Right forelimb (tissue), 1 donor: ENCODE data around the gene SPSB4.

Experiments
- DNase-seq: peaks from one replicate; pipeline ENCODE4 v3.0.0-alpha.2; 2018

The SPSB4 gene

GRCh38 chr3:141122455-141123030, 71.4 kb downstream of the SPSB4 start:
- DNase-seq = no peak

- no peak for DNase-seq
Observed at GRCh38 chr3:141123677-141124410, 72.7 kb downstream of the SPSB4 start.

DNA sequence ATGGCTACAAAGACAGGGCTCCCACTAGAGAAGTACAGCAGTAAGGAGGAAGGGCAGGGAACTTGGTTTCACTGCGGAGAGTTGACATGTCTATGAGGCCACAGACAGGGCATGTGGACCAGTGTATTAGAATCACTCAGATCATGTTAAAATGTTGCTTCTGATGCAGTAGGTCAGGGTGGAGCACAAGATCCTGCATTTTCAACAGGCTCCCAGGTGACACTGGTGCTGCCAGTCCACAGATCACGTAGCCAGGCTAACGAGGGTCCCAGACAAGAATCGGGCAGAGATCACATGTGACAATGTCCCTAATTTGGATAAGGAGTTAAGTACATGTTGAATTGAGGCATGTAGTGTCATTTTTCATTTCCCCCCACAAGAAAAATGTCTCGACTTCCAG, 73.6 kb downstream of the SPSB4 start:
- DNase-seq = no peak

GRCh38 chr3:141125351-141125750, 74.2 kb downstream of the SPSB4 start:
- no peak for DNase-seq

GRCh38 chr3:141126661-141127343, 75.7 kb downstream of the SPSB4 start:
- no peak for DNase-seq

DNA sequence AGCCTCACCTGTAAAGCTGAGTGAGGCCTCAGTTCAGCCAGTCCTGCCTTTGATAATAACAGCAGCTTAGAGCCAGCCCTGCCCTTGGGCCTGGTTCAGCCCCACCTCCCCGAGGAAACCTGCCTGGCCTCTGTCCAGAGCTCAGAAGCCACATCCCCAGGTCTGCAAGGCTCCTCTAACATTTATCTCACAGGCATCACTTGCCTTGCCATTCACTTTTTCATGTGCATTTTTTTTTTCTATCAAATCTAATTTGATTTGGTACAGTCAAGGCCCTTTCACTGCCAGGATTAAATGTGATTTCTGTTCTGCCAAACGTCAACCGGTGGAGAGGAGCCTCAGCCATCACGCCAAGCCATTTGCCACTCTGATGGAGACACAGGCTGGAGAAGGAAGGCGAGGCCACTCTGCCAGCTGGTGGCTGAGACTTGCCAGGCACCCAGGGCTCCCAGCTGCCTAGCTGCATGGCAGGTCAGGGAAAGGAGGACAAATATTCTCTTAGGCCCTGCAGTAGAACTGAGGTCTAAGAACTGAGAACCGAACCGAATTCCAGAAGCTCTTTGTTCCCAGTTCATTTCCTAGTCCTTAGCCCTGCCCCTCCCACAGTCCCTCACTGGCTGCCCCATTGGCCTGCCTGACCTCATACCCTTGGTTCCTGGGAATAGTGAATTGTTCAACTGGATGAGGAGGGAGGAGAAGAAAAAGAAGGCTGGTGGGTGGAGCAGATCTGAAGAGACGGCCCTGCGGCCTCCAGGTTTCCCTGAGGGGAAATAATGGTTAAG, 76.4 kb downstream of the SPSB4 start:
- no peak for DNase-seq

DNA sequence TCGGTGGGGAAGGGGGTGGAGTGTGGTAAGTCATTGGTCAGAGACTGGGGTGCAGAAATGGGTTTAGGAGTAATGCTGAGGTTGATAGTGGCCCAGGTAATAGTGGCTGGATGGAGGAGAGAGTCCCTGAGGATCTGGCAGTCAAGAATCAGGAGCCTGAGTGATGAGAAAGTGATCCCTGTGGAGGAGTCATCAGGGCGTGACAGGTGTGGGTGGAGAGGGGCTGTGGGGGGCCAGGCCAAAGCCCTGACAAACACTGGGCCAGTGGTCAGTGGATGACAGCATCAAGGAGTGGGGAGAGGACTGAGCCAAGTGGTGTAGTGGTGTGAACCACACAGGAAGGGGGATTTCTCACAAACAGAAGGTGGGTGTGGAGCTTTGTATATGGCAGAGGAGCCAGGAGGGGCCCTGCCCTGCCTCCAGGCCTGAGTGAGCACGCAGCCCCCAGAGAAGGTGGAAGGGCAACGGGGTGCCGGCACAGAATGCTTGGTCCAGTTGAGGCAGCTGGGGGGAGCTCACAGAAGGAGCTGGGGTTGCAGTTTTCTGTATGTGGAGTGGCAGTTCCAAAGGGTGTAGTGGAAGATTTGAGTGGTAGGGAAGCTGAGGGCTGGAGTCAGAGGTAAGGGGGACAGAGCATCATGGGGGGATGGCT, 77.1 kb downstream of the SPSB4 start:
- DNase-seq = no peak

DNA sequence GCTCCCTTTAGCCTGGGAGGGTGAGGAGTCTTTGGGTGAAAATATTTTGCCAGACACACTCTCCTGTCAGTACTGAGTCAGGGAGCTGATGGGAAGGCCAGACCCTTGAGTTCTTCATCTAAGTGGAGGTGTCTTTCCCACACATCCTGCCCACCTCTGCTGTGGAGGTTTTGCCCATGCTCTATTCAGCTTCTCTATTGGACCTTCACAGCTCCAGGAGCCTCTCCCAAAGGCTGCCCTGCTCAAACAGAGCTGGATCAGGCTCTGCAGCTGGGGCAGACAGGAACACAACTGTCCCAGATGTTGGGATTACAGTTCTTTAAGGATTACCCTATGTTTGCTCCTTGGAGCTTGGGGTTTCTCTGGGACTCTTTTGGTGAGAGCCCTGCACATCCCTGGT, 77.9 kb downstream of the SPSB4 start:
- no peak for DNase-seq

GRCh38 chr3:141129541-141130011, 78.4 kb downstream of the SPSB4 start:
- DNase-seq = peak; percentile 83

- DNase-seq = no peak
Observed at GRCh38 chr3:141143517-141143916, 92.4 kb downstream of the SPSB4 start.

DNA sequence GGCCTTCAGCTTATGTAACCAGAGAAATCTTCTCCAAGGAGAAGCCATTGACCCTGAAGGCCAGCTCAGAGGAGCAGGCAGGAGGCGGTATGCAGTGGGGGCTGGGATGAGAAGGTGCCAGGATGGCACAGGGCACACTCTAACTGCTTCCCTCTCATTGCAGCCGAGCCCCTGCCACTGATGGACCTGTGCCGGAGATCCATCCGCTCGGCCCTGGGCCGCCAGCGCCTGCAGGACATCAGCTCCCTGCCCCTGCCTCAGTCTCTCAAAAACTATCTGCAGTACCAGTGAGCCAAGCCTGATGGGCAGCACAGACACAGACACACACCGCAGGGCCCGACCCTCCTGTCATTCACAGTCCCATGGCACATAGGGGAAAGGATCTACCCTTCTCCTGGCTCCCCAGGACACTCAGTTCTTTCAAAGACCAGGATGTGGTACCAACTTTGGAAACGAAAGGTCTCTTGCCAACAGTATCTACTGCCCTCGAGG, 95.9 kb downstream of the SPSB4 start:
- DNase-seq = no peak

GRCh38 chr3:141147657-141148056, 96.5 kb downstream of the SPSB4 start:
- no peak for DNase-seq

- no peak for DNase-seq
Observed at GRCh38 chr3:141148169-141148568, 97.0 kb downstream of the SPSB4 start.

GRCh38 chr3:141148770-141149169, 97.6 kb downstream of the SPSB4 start:
- no peak for DNase-seq

DNA sequence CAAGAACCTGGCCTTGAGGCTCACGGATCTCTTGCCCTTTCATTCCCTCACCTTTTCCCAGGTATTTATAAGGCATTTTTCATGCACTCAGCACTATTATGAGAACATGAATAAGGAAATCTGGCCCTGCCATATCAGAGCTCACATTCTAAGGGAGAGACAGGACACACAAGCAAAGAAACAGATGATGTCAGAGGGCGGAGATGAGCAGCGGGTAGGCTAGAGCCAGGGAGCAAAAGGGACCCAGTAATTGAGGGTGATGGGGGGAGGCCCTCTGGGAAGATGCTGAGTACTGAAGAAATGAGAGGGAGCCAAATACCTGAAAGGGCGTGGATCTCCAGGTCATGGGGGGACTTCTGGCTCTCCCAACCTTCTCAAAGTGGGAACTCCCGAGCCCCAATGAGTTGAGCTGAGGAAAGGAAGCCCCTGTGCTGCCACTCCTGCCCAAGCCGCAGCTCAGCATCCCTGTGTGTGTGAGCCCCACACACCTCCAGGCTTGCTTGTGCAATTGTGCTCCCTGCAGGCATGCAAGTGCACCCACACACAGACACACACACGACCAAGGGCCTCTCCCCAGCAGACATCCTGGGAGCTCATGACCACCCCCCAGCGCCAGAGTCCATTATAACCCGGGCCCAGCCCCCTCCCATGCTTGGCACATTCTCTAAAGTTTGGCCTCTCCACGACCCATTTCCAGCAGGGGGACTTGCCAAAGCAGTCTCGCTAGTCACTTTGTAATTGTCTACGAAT, 99.1 kb downstream of the SPSB4 start:
- DNase-seq = no peak

- DNase-seq = no peak
Observed at GRCh38 chr3:141150931-141151330, 99.8 kb downstream of the SPSB4 start.

DNA sequence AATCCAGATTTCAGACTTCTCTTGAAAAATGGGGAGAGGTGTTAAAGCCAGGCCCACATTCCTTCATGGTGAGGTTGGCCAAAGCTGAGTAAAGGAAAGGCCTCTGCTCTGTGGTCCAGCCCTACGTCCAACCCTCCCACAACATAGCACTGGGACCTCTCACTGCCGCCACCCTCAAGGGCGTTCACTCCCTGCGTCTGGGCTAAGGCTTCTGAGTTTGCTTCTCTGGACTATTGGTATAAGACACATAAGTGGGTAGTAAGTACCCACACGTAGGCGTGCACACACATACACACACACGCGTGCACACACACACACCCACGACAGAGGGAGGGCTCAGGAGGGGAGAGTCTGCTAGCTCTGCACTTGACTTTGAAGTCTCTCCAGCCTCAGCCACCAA, 100.3 kb downstream of the SPSB4 start:
- no peak for DNase-seq

DNA sequence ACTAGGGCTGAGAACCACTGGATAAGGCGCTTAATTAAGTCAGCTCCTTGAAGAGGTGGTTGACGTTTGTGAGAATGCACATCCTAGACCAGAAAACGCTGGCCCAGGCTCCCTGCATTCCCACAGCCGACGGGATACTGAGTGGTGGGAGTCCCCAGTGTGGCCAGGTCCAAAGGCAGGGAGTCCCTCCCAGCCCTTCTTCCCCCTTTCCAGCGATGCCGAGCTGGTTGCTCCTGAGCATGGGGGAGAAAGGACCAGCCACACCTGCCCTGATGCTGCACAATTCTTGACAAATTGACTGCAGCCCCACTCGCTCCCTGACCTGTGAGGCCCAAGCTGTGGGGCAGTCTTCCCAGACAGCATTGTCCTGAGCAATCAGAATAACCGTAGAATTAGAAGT, 101.0 kb downstream of the SPSB4 start:
- no peak for DNase-seq

- DNase-seq = no peak
Observed at GRCh38 chr3:141152801-141153678, 101.9 kb downstream of the SPSB4 start.

- DNase-seq = no peak
Observed at GRCh38 chr3:141153679-141153966, 102.5 kb downstream of the SPSB4 start.

GRCh38 chr3:141164852-141165251, 113.7 kb downstream of the SPSB4 start:
- DNase-seq = no peak
